Ascending aorta (tissue), 2 donors: ENCODE measurements around the gene PACRG. TPM values are rescaled to one million over a fixed set of nuclear protein-coding genes. Genes with fewer than 3 reads are reported as not detected.

Source experiments
- DNase-seq, 2 donors: peaks; one replicate each; pipeline ENCODE4 v3.0.0-alpha.2; 2019; ENCODE audit warnings: low spot score in 2 of 2
- H3K27ac ChIP-seq, 2 donors: fragments of 200-600 bp; sonication (generic); one replicate each; pipeline ENCODE4 v1.5.1; 2016 to 2017; ENCODE audit warnings: mild to moderate bottlenecking in 1 of 2
- H3K27me3 ChIP-seq: fragments of 200-600 bp; sonication (generic); one replicate; pipeline ENCODE4 v1.5.1; 2017
- H3K36me3 ChIP-seq, 2 donors: fragments of 200-600 bp; sonication (generic); one replicate each; pipeline ENCODE4 v1.5.1; 2016
- H3K4me1 ChIP-seq, 2 donors: fragments of 200-600 bp; sonication (generic); one replicate each; pipeline ENCODE4 v1.5.1; 2016 to 2017; ENCODE audit warnings: mild to moderate bottlenecking in 1 of 2
- H3K4me3 ChIP-seq, 2 donors: fragments of 200-600 bp; sonication (generic); one replicate each; pipeline ENCODE4 v1.5.1; 2016 to 2017; ENCODE audit warnings: mild to moderate bottlenecking in 1 of 2
- H3K9me3 ChIP-seq, 2 donors: fragments of 200-600 bp; sonication (generic); one replicate each; pipeline ENCODE4 v1.5.1; 2016
- CTCF ChIP-seq, 3 experiments: fragments of 200-600 bp in 2 of 3; fragments of 450-650 bp in 1 of 3; sonication (generic) in 2 of 3; IDR thresholded peaks; one replicate each; pipeline ENCODE4 v1.5.1; 2016 to 2019; ENCODE audit warnings: antibody characterized with exemption in 3 of 3, mild to moderate bottlenecking in 1 of 3, moderate library complexity in 1 of 3
- intact Hi-C: fragments of 100-400 bp; cut with DNase I; formaldehyde crosslinking; loops from one replicate; pipeline ENCODE4 v1.15.1; 2023
- total RNA-seq: library from RNA; depleted of rRNA; stranded (reverse); fragments of >200 nt; gene quantifications from one replicate; pipeline ENCODE4 v1.1.0, GENCODE V29; 2016

Gene PACRG
- total RNA-seq, 1 donor from 2014 or later, result not detected

DNA sequence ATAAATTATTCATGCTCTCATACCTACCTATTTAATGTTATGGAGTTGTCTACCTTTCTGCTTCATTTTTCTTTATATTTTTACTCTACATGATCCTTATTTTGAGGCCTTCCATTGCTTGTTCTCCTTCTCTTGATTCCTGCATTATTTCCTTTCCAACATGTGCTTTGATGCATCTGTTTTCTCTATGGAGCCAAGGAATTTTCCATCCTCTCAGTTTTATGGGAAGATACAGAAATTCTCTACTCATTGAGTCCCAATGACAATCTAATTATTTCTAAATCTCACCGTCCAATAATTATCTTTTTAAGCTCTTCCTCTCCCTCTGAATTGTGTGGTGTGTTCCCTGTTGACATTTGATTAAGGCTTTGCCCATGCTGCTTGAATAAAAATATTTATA lies 136.0 kb downstream of the PACRG start:
- TF ChIP-seq CTCF (IDR thresholded peaks at IDR 0.05), result no peak
- Histone ChIP-seq H3K27ac (no peak overlapping the region), H3K36me3 (no peaks in the 10 kb centered on the region), H3K27me3 (no peaks in the 10 kb centered on the region), H3K4me3 (no peak overlapping the region), H3K4me1 (no peaks in the 10 kb centered on the region), H3K9me3 (no peaks in the 10 kb centered on the region)
- no peak for DNase-seq
- intact Hi-C loops, result no loop called here

GRCh38 chr6:162864911-162865310 lies 137.1 kb downstream of the PACRG start:
- Histone ChIP-seq H3K36me3 (no peaks in the 10 kb centered on the region), H3K27ac (no peak overlapping the region), H3K9me3 (no peaks in the 10 kb centered on the region), H3K4me3 (no peak overlapping the region), H3K4me1 (no peaks in the 10 kb centered on the region), H3K27me3 (no peaks in the 10 kb centered on the region)
- TF ChIP-seq CTCF (IDR thresholded peaks at IDR 0.05), result no peak
- intact Hi-C loops, result no loop called here
- no peak for DNase-seq

GRCh38 chr6:162866656-162867055 lies 138.9 kb downstream of the PACRG start:
- Histone ChIP-seq H3K36me3 (no peaks in the 10 kb centered on the region), H3K4me1 (no peaks in the 10 kb centered on the region), H3K27me3 (no peaks in the 10 kb centered on the region), H3K27ac (no peak overlapping the region), H3K9me3 (no peaks in the 10 kb centered on the region), H3K4me3 (no peak overlapping the region)
- intact Hi-C loops, result no loop called here
- DNase-seq, result no peak
- TF ChIP-seq CTCF (IDR thresholded peaks at IDR 0.05), result no peak

- Histone ChIP-seq H3K27me3 (no peaks in the 10 kb centered on the region), H3K4me1 (no peaks in the 10 kb centered on the region), H3K36me3 (no peaks in the 10 kb centered on the region), H3K9me3 (no peaks in the 10 kb centered on the region), H3K27ac (no peak overlapping the region), H3K4me3 (no peak overlapping the region)
- no peak for DNase-seq
- intact Hi-C loops, result no loop called here
- no peak for TF ChIP-seq CTCF (IDR thresholded peaks at IDR 0.05)
These were observed 140.6 kb downstream of the PACRG start for GRCh38 chr6:162868397-162868796.

GRCh38 chr6:162871966-162872365 lies 144.2 kb downstream of the PACRG start:
- no peak overlapping the region for H3K27ac ChIP-seq
- no peak for TF ChIP-seq CTCF (IDR thresholded peaks at IDR 0.05)
- no peaks in the 10 kb centered on the region for H3K9me3 ChIP-seq
- H3K36me3 ChIP-seq, result no peaks in the 10 kb centered on the region
- H3K4me1 ChIP-seq, result no peaks in the 10 kb centered on the region
- intact Hi-C loops, result no loop called here
- H3K4me3 ChIP-seq, result no peak overlapping the region
- no peak for DNase-seq
- H3K27me3 ChIP-seq, result no peaks in the 10 kb centered on the region

- intact Hi-C loops, result no loop called here
- no peaks in the 10 kb centered on the region for H3K36me3 ChIP-seq
- H3K27ac ChIP-seq, result no peak overlapping the region
- H3K4me3 ChIP-seq, result no peak overlapping the region
- TF ChIP-seq CTCF (IDR thresholded peaks at IDR 0.05), result no peak
- no peaks in the 10 kb centered on the region for H3K27me3 ChIP-seq
- no peak for DNase-seq
- H3K9me3 ChIP-seq, result no peaks in the 10 kb centered on the region
- H3K4me1 ChIP-seq, result no peaks in the 10 kb centered on the region
These were observed 145.8 kb downstream of the PACRG start for GRCh38 chr6:162873537-162873936.
